Measurements from ENCODE around the gene STS. TPM values are rescaled to one million over a fixed set of nuclear protein-coding genes. Genes with fewer than 3 reads are reported as not detected.

Gene STS
- polyA plus RNA-seq, 3 donors = 3.1 to 7.8 (median 6.3) TPM

DNA sequence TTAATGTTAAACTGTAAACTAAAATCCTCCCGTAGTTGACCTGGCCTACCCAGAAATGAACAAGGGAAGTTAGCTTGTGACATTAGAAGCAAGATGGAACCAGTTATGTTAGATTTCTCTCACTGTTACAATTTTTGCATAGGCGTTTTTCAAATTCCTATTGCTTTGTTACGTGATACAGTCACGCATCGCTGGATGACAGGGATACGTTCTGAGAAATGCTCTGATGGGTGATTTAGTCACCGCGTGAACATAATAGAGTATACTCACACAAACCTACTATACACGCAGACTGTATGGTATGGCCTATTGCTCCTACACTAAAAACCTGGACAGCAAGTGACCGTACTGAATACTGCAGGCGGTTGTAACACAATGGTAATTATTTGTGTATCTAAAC lies 47.1 kb downstream of the STS start:
- Histone ChIP-seq H3K4me2 (replicated peaks; ENCODE audit: extremely low read depth, low read length, poor library complexity, severe bottlenecking) (no peak overlapping the region), H3K79me2 (ENCODE audit: insufficient read depth, low read length) (no peaks in the 10 kb centered on the region), H3K9ac (ENCODE audit: insufficient read depth, low read length, poor library complexity, severe bottlenecking) (no peak overlapping the region), H3K27ac (ENCODE audit: low read depth in 1 of 2, low read length in 2 of 2) (no peak overlapping the region), H3K4me3 (replicated peaks in 1 of 3; ENCODE audit: low read depth in 2 of 3, low read length in 3 of 3) (no peak overlapping the region), H3K9me3 (replicated peaks in 1 of 2; ENCODE audit: control insufficient read depth in 1 of 2, insufficient read depth in 1 of 2, low read length in 2 of 2) (no peaks in the 10 kb centered on the region), H4K20me1 (ENCODE audit: insufficient read depth, low read length) (no peaks in the 10 kb centered on the region), H3K27me3 (ENCODE audit: control insufficient read depth in 2 of 2, insufficient read depth in 2 of 2, low read length in 2 of 2) (no peaks in the 10 kb centered on the region), H3K4me1 (ENCODE audit: control insufficient read depth in 1 of 2, insufficient read depth in 2 of 2, low read length in 2 of 2) (no peaks in the 10 kb centered on the region), H2AFZ (ENCODE audit: insufficient read depth, low read depth, low read length, poor library complexity, severe bottlenecking) (no peak overlapping the region), H3K36me3 (replicated peaks in 1 of 2; ENCODE audit: control insufficient read depth in 1 of 2, insufficient read depth in 2 of 2, low read length in 2 of 2) (no peaks in the 10 kb centered on the region)
- no peak overlapping the region for H3K27ac Mint-ChIP-seq
- H3K4me1 Mint-ChIP-seq = no peaks in the 10 kb centered on the region
- H3K4me3 Mint-ChIP-seq = no peak overlapping the region
- peaks cover 4 to 10% of the 10 kb centered on the region in 2 donors for H3K36me3 Mint-ChIP-seq
- TF ChIP-seq, protein P1, sequence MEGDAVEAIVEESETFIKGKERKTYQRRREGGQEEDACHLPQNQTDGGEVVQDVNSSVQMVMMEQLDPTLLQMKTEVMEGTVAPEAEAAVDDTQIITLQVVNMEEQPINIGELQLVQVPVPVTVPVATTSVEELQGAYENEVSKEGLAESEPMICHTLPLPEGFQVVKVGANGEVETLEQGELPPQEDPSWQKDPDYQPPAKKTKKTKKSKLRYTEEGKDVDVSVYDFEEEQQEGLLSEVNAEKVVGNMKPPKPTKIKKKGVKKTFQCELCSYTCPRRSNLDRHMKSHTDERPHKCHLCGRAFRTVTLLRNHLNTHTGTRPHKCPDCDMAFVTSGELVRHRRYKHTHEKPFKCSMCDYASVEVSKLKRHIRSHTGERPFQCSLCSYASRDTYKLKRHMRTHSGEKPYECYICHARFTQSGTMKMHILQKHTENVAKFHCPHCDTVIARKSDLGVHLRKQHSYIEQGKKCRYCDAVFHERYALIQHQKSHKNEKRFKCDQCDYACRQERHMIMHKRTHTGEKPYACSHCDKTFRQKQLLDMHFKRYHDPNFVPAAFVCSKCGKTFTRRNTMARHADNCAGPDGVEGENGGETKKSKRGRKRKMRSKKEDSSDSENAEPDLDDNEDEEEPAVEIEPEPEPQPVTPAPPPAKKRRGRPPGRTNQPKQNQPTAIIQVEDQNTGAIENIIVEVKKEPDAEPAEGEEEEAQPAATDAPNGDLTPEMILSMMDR (IDR thresholded peaks at IDR 0.05) = no peak
- no peak for DNase-seq
- H3K9me3 Mint-ChIP-seq = peaks cover 0 to 4% (median 0%) of the 10 kb centered on the region in 7 donors
- intact Hi-C loops (cut with micrococcal nuclease) = no loop called here
- H3K27me3 Mint-ChIP-seq (ENCODE audit: low read depth in 3 of 3) = no peaks in the 10 kb centered on the region
- no CpG with 5 or more reads among the region's 11 CpGs for WGBS (ENCODE audit: insufficient coverage)

Small RNA genes lying within 50 kb of the gene (small RNA-seq; reads per million reads assigned to genes)
- gene MIR4767 (ENCODE audit: insufficient read length, low read depth) = not detected

Other genes with a start within 250 kb of the STS start
- gene PUDP, start 441 bp downstream of the STS start, polyA plus RNA-seq = 10 to 100 TPM; 21.4 to 49.5 (median 45.4) TPM

Data from CD14-positive monocyte (primary cell).